GM23338 (cell line): ENCODE measurements around the gene CEP78. TPM values are rescaled to one million over a fixed set of nuclear protein-coding genes. Genes with fewer than 3 reads are reported as not detected.

Experiments
- ATAC-seq: fragments of 200-7000 bp; cut with Tn5 transposase; 3 replicates; pipeline ENCODE4 v1.9.1; 2020
- DNase-seq: peaks from one replicate; pipeline ENCODE4 v3.0.0-alpha.2; 2015; ENCODE audit warnings: low spot score
- H2AFZ ChIP-seq: fragments of 200-600 bp; sonication (generic); 2 replicates; pipeline ENCODE4 v1.8.0; 2016; ENCODE audit warnings: antibody characterized with exemption, mild to moderate bottlenecking, moderate library complexity
- H3F3A ChIP-seq: fragments of 200-600 bp; sonication (generic); replicated peaks from 2 replicates; pipeline ENCODE4 v1.8.0; 2017; ENCODE audit warnings: antibody characterized with exemption, mixed run types, low read depth
- H3K27ac ChIP-seq: fragments of 200-600 bp; sonication (generic); 2 replicates; pipeline ENCODE4 v1.6.1; 2016; ENCODE audit warnings: low read depth
- H3K27me3 ChIP-seq: fragments of 200-600 bp; sonication (generic); 2 replicates; pipeline ENCODE4 v1.8.0; 2016; ENCODE audit warnings: mild to moderate bottlenecking, mixed run types, moderate library complexity; ENCODE audit not compliant: insufficient read depth
- H3K36me3 ChIP-seq: fragments of 200-600 bp; sonication (generic); 2 replicates; pipeline ENCODE4 v1.8.0; 2016; ENCODE audit warnings: mild to moderate bottlenecking; ENCODE audit not compliant: insufficient read depth
- H3K4me1 ChIP-seq: fragments of 200-600 bp; sonication (generic); 2 replicates; pipeline ENCODE4 v1.8.0; 2016; ENCODE audit warnings: mild to moderate bottlenecking, moderate library complexity; ENCODE audit not compliant: insufficient read depth
- H3K4me2 ChIP-seq: fragments of 200-600 bp; sonication (generic); 2 replicates; pipeline ENCODE4 v1.7.1; 2017; ENCODE audit warnings: mixed run types
- H3K4me3 ChIP-seq: fragments of 200-600 bp; sonication (generic); 2 replicates; pipeline ENCODE4 v1.6.1; 2016; ENCODE audit warnings: mixed run types
- H3K79me2 ChIP-seq: fragments of 200-600 bp; sonication (generic); replicated peaks from 2 replicates; pipeline ENCODE4 v1.8.0; 2017; ENCODE audit warnings: mild to moderate bottlenecking; ENCODE audit not compliant: insufficient read depth
- H3K9me2 ChIP-seq: fragments of 200-600 bp; sonication (generic); 2 replicates; pipeline ENCODE4 v1.8.0; 2017; ENCODE audit not compliant: insufficient read depth
- H4K20me1 ChIP-seq: fragments of 200-600 bp; sonication (generic); replicated peaks from 2 replicates; pipeline ENCODE4 v1.8.0; 2017; ENCODE audit warnings: mild to moderate bottlenecking; ENCODE audit not compliant: insufficient read depth
- H3K27ac Mint-ChIP-seq: 2 replicates; pipeline ENCODE4 v1.8.0; 2020; ENCODE audit warnings: inconsistent platforms, mild to moderate bottlenecking, moderate library complexity, mixed read lengths
- H3K27me3 Mint-ChIP-seq: 3 replicates; pipeline ENCODE4 v1.8.0; 2022; ENCODE audit warnings: low read depth, mild to moderate bottlenecking, moderate library complexity, mixed read lengths, inconsistent platforms; ENCODE audit not compliant: insufficient read depth, poor library complexity
- H3K36me3 Mint-ChIP-seq: 3 replicates; pipeline ENCODE4 v1.8.0; 2021; ENCODE audit warnings: low read depth, mild to moderate bottlenecking, inconsistent platforms, moderate library complexity, mixed read lengths
- H3K4me1 Mint-ChIP-seq: 3 replicates; pipeline ENCODE4 v1.8.0; 2020; ENCODE audit warnings: mild to moderate bottlenecking, inconsistent platforms, mixed read lengths
- H3K4me3 Mint-ChIP-seq: 3 replicates; pipeline ENCODE4 v1.8.0; 2021; ENCODE audit warnings: moderate library complexity, mild to moderate bottlenecking, inconsistent platforms, mixed read lengths
- H3K9me3 Mint-ChIP-seq: 3 replicates; pipeline ENCODE4 v1.8.0; 2020; ENCODE audit warnings: moderate library complexity, mild to moderate bottlenecking, inconsistent platforms, mixed read lengths
- CREB1 ChIP-seq: fragments of 250-450 bp; sonication (Bioruptor Pico); IDR thresholded peaks from 2 replicates; pipeline ENCODE4 v1.5.0; 2020; ENCODE audit warnings: low read depth, mild to moderate bottlenecking, moderate library complexity
- EZH2phosphoT487 ChIP-seq: fragments of 200-600 bp; sonication (generic); IDR thresholded peaks from one replicate; pipeline ENCODE4 v1.8.1; 2018; ENCODE audit warnings: antibody characterized with exemption; ENCODE audit not compliant: unreplicated experiment
- JUNB ChIP-seq: IDR thresholded peaks from one replicate; pipeline ENCODE4 v1.6.1; 2016; ENCODE audit warnings: antibody characterized with exemption; ENCODE audit not compliant: unreplicated experiment
- NANOG ChIP-seq: IDR thresholded peaks from 2 replicates; pipeline ENCODE4 v1.6.1; 2016; ENCODE audit warnings: antibody characterized with exemption, borderline replicate concordance
- STAT1 ChIP-seq: IDR thresholded peaks from one replicate; pipeline ENCODE4 v1.6.1; 2016; ENCODE audit warnings: antibody characterized with exemption; ENCODE audit not compliant: unreplicated experiment
- ZNF114 ChIP-seq: fragments of 250-450 bp; sonication (Bioruptor Pico); IDR thresholded peaks from 2 replicates; pipeline ENCODE4 v1.5.0; 2020; ENCODE audit warnings: mild to moderate bottlenecking, moderate library complexity
- ZNF331 ChIP-seq: fragments of 250-450 bp; sonication (Bioruptor Pico); IDR thresholded peaks from 2 replicates; pipeline ENCODE4 v1.5.0; 2020; ENCODE audit warnings: low read depth, mild to moderate bottlenecking, moderate library complexity
- polyA plus RNA-seq: library from polyadenylated mRNA; unstranded; fragments of >200 nt; fragmentation: Nextera tagmentation; extraction: Ambion mirVana; gene quantifications from 2 replicates; pipeline ENCODE4 v1.2.1, GENCODE V29; 2016
- total RNA-seq: library from RNA; depleted of rRNA; stranded (reverse); fragments of >200 nt; shearing (Covaris generic); gene quantifications from 2 replicates; pipeline ENCODE4 v1.2.3, GENCODE V29; 2014
- TF ChIP-seq, protein P1 (sequence below): IDR thresholded peaks from one replicate; pipeline ENCODE4 v1.6.1; 2018; ENCODE audit warnings: antibody characterized with exemption; ENCODE audit not compliant: unreplicated experiment
- TF ChIP-seq, protein P2 (sequence below), 2 experiments: fragments of 200-600 bp in 1 of 2; sonication (generic) in 1 of 2; conservative IDR thresholded peaks; 2 replicates each; pipeline versions ENCODE4 v1.5.1 to v1.6.1; 2016 to 2017; ENCODE audit warnings: antibody characterized with exemption in 2 of 2, low read depth in 2 of 2, mild to moderate bottlenecking in 2 of 2, moderate library complexity in 1 of 2
- TF ChIP-seq, protein P3 (sequence below): IDR thresholded peaks from 2 replicates; pipeline ENCODE4 v1.6.1; 2016; ENCODE audit warnings: antibody characterized with exemption

CEP78 gene
- total and polyA plus RNA-seq, 2 experiments from 2014 or later: 19.9 to 48.3 TPM

DNA sequence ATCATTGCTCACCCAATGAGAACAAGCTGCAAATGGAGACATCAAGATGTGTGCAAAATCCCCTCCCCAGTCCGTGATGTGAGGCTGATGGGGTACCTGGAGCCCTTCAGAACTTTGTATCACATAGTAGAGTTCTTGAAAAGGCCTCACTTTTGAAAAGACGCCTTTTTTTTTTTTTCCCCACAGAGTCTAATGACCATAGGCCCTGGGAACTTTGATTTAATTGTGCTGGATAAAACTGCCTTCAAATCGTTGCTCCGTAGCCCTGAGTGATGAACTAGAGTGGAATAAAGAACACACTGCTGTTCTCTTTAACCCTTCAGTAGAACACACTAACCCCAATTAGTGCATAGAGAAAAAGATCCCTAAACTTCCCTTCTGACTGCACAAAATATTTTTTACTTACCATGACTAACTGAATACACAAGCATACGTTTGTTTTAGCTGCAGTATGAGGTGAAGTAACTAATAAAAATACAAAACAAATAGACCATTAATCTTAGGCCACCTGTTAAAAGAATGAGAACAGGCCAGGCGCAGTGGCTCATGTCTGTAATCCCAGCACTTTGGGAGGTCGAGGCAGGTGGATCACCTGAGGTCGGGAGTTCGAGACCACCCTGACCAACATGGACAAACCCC, 76.1 kb downstream of the CEP78 start (continued):
- TF ChIP-seq, protein P1, sequence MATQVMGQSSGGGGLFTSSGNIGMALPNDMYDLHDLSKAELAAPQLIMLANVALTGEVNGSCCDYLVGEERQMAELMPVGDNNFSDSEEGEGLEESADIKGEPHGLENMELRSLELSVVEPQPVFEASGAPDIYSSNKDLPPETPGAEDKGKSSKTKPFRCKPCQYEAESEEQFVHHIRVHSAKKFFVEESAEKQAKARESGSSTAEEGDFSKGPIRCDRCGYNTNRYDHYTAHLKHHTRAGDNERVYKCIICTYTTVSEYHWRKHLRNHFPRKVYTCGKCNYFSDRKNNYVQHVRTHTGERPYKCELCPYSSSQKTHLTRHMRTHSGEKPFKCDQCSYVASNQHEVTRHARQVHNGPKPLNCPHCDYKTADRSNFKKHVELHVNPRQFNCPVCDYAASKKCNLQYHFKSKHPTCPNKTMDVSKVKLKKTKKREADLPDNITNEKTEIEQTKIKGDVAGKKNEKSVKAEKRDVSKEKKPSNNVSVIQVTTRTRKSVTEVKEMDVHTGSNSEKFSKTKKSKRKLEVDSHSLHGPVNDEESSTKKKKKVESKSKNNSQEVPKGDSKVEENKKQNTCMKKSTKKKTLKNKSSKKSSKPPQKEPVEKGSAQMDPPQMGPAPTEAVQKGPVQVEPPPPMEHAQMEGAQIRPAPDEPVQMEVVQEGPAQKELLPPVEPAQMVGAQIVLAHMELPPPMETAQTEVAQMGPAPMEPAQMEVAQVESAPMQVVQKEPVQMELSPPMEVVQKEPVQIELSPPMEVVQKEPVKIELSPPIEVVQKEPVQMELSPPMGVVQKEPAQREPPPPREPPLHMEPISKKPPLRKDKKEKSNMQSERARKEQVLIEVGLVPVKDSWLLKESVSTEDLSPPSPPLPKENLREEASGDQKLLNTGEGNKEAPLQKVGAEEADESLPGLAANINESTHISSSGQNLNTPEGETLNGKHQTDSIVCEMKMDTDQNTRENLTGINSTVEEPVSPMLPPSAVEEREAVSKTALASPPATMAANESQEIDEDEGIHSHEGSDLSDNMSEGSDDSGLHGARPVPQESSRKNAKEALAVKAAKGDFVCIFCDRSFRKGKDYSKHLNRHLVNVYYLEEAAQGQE: no peak
- no peak for TF ChIP-seq NANOG
- TF ChIP-seq, protein P2, sequence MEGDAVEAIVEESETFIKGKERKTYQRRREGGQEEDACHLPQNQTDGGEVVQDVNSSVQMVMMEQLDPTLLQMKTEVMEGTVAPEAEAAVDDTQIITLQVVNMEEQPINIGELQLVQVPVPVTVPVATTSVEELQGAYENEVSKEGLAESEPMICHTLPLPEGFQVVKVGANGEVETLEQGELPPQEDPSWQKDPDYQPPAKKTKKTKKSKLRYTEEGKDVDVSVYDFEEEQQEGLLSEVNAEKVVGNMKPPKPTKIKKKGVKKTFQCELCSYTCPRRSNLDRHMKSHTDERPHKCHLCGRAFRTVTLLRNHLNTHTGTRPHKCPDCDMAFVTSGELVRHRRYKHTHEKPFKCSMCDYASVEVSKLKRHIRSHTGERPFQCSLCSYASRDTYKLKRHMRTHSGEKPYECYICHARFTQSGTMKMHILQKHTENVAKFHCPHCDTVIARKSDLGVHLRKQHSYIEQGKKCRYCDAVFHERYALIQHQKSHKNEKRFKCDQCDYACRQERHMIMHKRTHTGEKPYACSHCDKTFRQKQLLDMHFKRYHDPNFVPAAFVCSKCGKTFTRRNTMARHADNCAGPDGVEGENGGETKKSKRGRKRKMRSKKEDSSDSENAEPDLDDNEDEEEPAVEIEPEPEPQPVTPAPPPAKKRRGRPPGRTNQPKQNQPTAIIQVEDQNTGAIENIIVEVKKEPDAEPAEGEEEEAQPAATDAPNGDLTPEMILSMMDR (conservative IDR thresholded peaks at IDR 0.05; ENCODE audit: low read depth in 2 of 2): no peak

DNA sequence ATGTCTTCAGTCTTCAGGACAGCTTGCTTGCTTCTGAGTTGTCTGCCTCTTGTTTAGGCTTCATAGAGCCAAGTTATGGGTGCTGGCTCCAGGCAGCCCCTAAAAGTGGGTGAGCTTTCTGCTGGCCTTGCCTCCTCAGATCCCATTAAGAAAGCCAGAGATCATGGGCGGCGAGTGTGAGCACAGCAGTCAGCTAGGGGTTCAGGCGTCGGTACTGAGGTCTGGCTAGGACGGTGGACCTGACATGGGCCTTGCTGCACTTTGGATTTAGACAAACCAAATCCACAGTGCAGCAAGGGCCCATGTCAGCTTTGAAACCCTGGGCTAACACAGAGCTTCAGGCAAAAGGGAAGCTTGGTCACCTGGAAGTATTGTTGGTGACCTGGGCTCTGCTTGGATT, 78.7 kb downstream of the CEP78 start:
- no peak overlapping the region for H3K27ac Mint-ChIP-seq
- no peak for ATAC-seq
- TF ChIP-seq ZNF331 (CRISPR knock-in tag) (no peak), CREB1 (CRISPR knock-in tag) (no peak), STAT1 (no peak), JUNB (no peak), ZNF114 (no peak), EZH2phosphoT487 (no peak)
- TF ChIP-seq, protein P2 (conservative IDR thresholded peaks at IDR 0.05; ENCODE audit: low read depth in 2 of 2): no peak
- TF ChIP-seq, protein P3, sequence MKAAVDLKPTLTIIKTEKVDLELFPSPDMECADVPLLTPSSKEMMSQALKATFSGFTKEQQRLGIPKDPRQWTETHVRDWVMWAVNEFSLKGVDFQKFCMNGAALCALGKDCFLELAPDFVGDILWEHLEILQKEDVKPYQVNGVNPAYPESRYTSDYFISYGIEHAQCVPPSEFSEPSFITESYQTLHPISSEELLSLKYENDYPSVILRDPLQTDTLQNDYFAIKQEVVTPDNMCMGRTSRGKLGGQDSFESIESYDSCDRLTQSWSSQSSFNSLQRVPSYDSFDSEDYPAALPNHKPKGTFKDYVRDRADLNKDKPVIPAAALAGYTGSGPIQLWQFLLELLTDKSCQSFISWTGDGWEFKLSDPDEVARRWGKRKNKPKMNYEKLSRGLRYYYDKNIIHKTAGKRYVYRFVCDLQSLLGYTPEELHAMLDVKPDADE: no peak

More for the DNA sequence above, 78.7 kb downstream of the CEP78 start:
- Histone ChIP-seq H3K36me3 (peaks cover 80% of the 10 kb centered on the region), H3K27me3 (no peaks in the 10 kb centered on the region), H3K27ac (no peak overlapping the region), H2AFZ (no peak overlapping the region), H3K4me3 (no peak overlapping the region), H3K4me1 (no peaks in the 10 kb centered on the region), H3K9me2 (no peaks in the 10 kb centered on the region), H3K4me2 (no peak overlapping the region), H3K79me2 (peaks cover 90% of the 10 kb centered on the region), H4K20me1 (peaks cover 75% of the 10 kb centered on the region), H3F3A (peaks cover 18% of the 10 kb centered on the region; the same call in 1 of the 2 replicates)
- Mint-ChIP-seq H3K9me3 (no peaks in the 10 kb centered on the region), H3K4me3 (no peak overlapping the region), H3K4me1 (peaks cover 31% of the 10 kb centered on the region), H3K36me3 (peaks cover 96% of the 10 kb centered on the region), H3K27me3 (peaks cover 52% of the 10 kb centered on the region)
- DNase-seq: no peak
